Stimulated activated CD4-positive, alpha-beta T cell treated with anti-CD3 and anti-CD28 coated beads, Interleukin-1b, Interleukin-23, amount 100 ng/mL, for 1 hour (primary cell): Measurements from ENCODE around the gene SCN3A.

Experiments
- DNase-seq, 2 donors: peaks; one replicate each; pipeline ENCODE4 v3.0.0-alpha.2; 2020; ENCODE audit warnings: low read depth in 2 of 2

Gene SCN3A

GRCh38 chr2:165056564-165056963 is 147.3 kb downstream of the SCN3A start:
- no peak for DNase-seq

GRCh38 chr2:165055082-165055851 is 148.6 kb downstream of the SCN3A start:
- DNase-seq = no peak

GRCh38 chr2:165054652-165055051 is 149.2 kb downstream of the SCN3A start:
- no peak for DNase-seq

- DNase-seq = no peak
These were observed 159.1 kb downstream of the SCN3A start for GRCh38 chr2:165044505-165045303.
